OCI-LY3 (cell line): Measurements from ENCODE around the gene NEU1.
"Not testable (repeated sequence)": the region's sequence is repeated elsewhere in the genome, so short reads cannot be mapped to it uniquely, and the experiment has no call there.

Experiments
- H2AFZ ChIP-seq: fragments of 200-600, 300-600 bp; shearing (Covaris generic); 2 replicates; pipeline ENCODE4 v1.6.0; 2014; ENCODE audit warnings: antibody characterized with exemption, low read depth, low read length
- H3K27ac ChIP-seq: fragments of 200-600, 300-600 bp; sonication (generic); 2 replicates; pipeline ENCODE4 v1.5.1; 2014; ENCODE audit warnings: mild to moderate bottlenecking, low read length, moderate library complexity, mixed read lengths
- H3K27me3 ChIP-seq: fragments of 200-600, 300-600 bp; sonication (generic); 2 replicates; pipeline ENCODE4 v1.6.1; 2014; ENCODE audit warnings: low read depth, low read length, mixed read lengths
- H3K36me3 ChIP-seq: fragments of 200-600, 300-600 bp; sonication (generic); replicated peaks from 2 replicates; pipeline ENCODE3; 2014; ENCODE audit warnings: low read depth, low read length, mixed read lengths
- H3K4me1 ChIP-seq: fragments of 300-600, 200-600 bp; sonication (generic); 2 replicates; pipeline ENCODE4 v1.6.1; 2014; ENCODE audit warnings: low read length, mixed read lengths
- H3K4me2 ChIP-seq: fragments of 200-600, 300-600 bp; sonication (generic); 2 replicates; pipeline ENCODE4 v1.6.1; 2014; ENCODE audit warnings: low read length, mixed read lengths
- H3K4me3 ChIP-seq: fragments of 300-600, 200-600 bp; sonication (generic); 2 replicates; pipeline ENCODE4 v1.5.1; 2014; ENCODE audit warnings: antibody characterized with exemption, mild to moderate bottlenecking, low read length, moderate library complexity
- H3K79me2 ChIP-seq: fragments of 300-600, 200-600 bp; shearing (Covaris generic); 2 replicates; pipeline ENCODE4 v1.6.1; 2014; ENCODE audit warnings: mild to moderate bottlenecking, low read length, mixed read lengths
- H3K9ac ChIP-seq: fragments of 300-600, 200-600 bp; shearing (Covaris generic); 2 replicates; pipeline ENCODE4 v1.6.0; 2014; ENCODE audit warnings: mild to moderate bottlenecking, low read length, moderate library complexity
- H3K9me3 ChIP-seq: fragments of 200-600, 300-600 bp; shearing (Covaris generic); 2 replicates; pipeline ENCODE4 v1.6.1; 2014; ENCODE audit warnings: low read length, mixed read lengths; ENCODE audit not compliant: insufficient read depth
- H4K20me1 ChIP-seq: fragments of 200-600, 300-600 bp; sonication (generic); 2 replicates; pipeline ENCODE4 v1.6.1; 2016; ENCODE audit warnings: low read length, mixed read lengths; ENCODE audit not compliant: insufficient read depth
- EZH2phosphoT487 ChIP-seq: fragments of 200-600 bp; shearing (Covaris generic); IDR thresholded peaks from 2 replicates; pipeline ENCODE4 v1.6.1; 2018; ENCODE audit warnings: antibody characterized with exemption, mixed run types, low read depth
- TF ChIP-seq, protein P1 (sequence below): fragments of 200-600, 300-600 bp; sonication (generic); IDR thresholded peaks from 2 replicates; pipeline ENCODE4 v1.5.1; 2014; ENCODE audit warnings: antibody characterized with exemption, low read length, low read depth

Gene NEU1

DNA sequence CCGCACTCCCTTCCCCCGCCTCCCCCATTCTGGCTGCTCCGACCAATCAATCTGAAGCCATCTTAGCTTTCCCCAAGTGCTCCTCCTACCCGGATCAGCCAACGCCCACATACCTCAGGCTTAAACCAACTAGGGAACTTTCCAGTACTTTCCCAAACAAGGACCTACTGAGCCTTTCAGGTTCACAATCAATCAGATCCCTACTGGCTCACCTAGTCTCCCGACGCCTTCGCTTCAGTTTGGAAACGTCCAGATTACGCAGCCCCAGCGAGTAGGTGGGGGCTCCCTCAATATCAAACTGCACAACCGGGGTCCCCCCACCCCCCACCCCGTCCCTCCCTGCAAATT, 48.0 kb downstream of the NEU1 start:
- H2AFZ ChIP-seq, result no peak overlapping the region; the same call in 1 of the 2 replicates
- no peak overlapping the region for H3K27ac ChIP-seq
- no peaks in the 10 kb centered on the region for H3K9me3 ChIP-seq
- no peaks in the 10 kb centered on the region for H3K27me3 ChIP-seq
- 0 out of 2 replicates have a peak overlapping the region, but pooled peaks have one; percentile 18 for H3K4me3 ChIP-seq
- H3K4me1 ChIP-seq, result peaks cover 16% of the 10 kb centered on the region
- TF ChIP-seq, protein P1, sequence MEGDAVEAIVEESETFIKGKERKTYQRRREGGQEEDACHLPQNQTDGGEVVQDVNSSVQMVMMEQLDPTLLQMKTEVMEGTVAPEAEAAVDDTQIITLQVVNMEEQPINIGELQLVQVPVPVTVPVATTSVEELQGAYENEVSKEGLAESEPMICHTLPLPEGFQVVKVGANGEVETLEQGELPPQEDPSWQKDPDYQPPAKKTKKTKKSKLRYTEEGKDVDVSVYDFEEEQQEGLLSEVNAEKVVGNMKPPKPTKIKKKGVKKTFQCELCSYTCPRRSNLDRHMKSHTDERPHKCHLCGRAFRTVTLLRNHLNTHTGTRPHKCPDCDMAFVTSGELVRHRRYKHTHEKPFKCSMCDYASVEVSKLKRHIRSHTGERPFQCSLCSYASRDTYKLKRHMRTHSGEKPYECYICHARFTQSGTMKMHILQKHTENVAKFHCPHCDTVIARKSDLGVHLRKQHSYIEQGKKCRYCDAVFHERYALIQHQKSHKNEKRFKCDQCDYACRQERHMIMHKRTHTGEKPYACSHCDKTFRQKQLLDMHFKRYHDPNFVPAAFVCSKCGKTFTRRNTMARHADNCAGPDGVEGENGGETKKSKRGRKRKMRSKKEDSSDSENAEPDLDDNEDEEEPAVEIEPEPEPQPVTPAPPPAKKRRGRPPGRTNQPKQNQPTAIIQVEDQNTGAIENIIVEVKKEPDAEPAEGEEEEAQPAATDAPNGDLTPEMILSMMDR, result no peak
- no peak for TF ChIP-seq EZH2phosphoT487
- no peaks in the 10 kb centered on the region for H3K79me2 ChIP-seq
- H3K9ac ChIP-seq, result no peak overlapping the region
- no peaks in the 10 kb centered on the region for H3K36me3 ChIP-seq
- H3K4me2 ChIP-seq, result peak overlapping the region; percentile 26
- H4K20me1 ChIP-seq, result no peaks in the 10 kb centered on the region

DNA sequence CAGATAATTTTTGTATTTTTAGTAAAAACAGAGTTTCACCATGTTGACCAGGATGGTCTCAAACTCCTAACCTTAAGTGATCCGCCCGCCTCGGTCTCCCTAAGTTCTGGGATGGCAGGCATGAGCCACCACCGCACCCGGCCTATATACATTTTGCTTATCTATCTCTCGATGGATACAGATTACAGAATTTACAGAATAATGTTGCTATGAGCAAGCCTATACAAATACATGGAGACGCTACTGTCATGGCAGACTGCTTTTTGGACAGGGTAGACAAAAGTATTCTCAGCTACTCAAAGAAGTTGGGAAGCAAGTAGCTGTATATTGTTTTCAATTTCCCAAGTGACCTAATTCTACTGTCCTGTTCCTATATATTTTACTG, 49.2 kb downstream of the NEU1 start:
- no peaks in the 10 kb centered on the region for H4K20me1 ChIP-seq
- H3K27me3 ChIP-seq, result no peaks in the 10 kb centered on the region
- peak overlapping the region; percentile 70 for H2AFZ ChIP-seq
- TF ChIP-seq, protein P1, result no peak
- 0 out of 2 replicates have a peak overlapping the region, but pooled peaks have one; percentile 17 for H3K9ac ChIP-seq
- no peak overlapping the region for H3K27ac ChIP-seq
- no peaks in the 10 kb centered on the region for H3K36me3 ChIP-seq
- peak overlapping the region; percentile 65 for H3K4me2 ChIP-seq
- peaks cover 16% of the 10 kb centered on the region for H3K4me1 ChIP-seq
- H3K4me3 ChIP-seq, result 0 out of 2 replicates have a peak overlapping the region, but pooled peaks have one; percentile 51
- no peaks in the 10 kb centered on the region for H3K79me2 ChIP-seq
- H3K9me3 ChIP-seq, result no peaks in the 10 kb centered on the region

DNA sequence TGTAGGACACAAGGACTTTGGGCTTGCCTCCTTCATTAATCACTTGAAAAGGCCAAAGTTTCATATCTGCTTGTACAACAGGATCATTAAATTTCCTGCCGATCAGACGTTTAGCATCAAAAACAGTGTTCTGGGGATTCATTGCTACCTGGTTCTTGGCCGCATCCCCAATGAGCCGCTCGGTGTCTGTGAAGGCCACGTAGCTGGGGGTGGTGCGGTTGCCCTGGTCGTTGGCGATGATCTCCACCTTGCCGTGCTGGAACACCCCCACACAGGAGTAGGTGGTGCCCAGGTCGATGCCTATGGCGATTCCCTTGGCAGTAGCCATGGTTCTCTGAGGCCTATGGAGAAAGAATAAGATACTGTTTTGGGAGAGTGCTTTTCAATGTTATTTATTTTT, 51.0 kb downstream of the NEU1 start:
- Histone ChIP-seq H3K9ac (no peak overlapping the region), H2AFZ (no peak overlapping the region)
- TF ChIP-seq, protein P1, result no peak

DNA sequence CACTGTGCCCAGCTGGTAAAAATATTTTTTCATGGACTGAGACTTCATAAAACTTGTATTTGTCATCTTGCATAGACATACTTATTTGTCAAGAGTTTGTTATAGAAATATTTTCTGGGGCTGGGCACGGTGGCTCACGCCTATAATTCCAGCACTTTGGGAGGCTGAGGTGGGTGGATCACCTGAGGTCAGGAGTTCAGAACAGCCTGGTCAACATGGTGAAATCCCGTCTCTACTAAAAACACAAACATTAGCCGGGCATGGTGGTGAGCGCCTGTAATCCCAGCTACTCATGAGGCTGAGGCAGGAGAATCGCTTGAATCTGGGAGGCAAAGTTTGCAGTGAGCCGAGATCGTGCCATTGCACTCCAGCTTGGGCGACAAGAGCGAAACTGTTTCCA, 54.0 kb downstream of the NEU1 start:
- peaks cover 16% of the 10 kb centered on the region for H3K4me1 ChIP-seq
- peaks cover 14% of the 10 kb centered on the region for H3K79me2 ChIP-seq
- H3K36me3 ChIP-seq, H3K27me3 ChIP-seq, H3K27ac ChIP-seq, H3K9ac ChIP-seq, H4K20me1 ChIP-seq, H3K4me2 ChIP-seq, H3K9me3 ChIP-seq, H2AFZ ChIP-seq, H3K4me3 ChIP-seq: not testable (repeated sequence)

More for the DNA sequence above, 51.0 kb downstream of the NEU1 start:
- Histone ChIP-seq H3K4me3 (no peak overlapping the region), H3K4me1 (peaks cover 16% of the 10 kb centered on the region), H3K79me2 (peaks cover under 1% of the 10 kb centered on the region; the same call in 1 of the 2 replicates), H3K27me3 (no peaks in the 10 kb centered on the region), H3K9me3 (no peaks in the 10 kb centered on the region), H4K20me1 (no peaks in the 10 kb centered on the region), H3K36me3 (no peaks in the 10 kb centered on the region), H3K4me2 (no peak overlapping the region), H3K27ac (no peak overlapping the region)
